GM20431 (cell line): ENCODE measurements around the gene YIF1B.

ENCODE experiments used
- in situ Hi-C: fragments of 300-500 bp; cut with MseI, MboI; formaldehyde crosslinking; loops from one replicate; pipeline ENCODE4 v1.15.0; 2020; ENCODE audit warnings: low sequenced_read_pairs; ENCODE audit not compliant: unreplicated experiment

The YIF1B gene

GRCh38 chr19:38335949-38336637, 20.3 kb upstream of the YIF1B start:
- in situ Hi-C loops, result loop anchor here (10.0 kb wide), 1 partner anchor 91 kb away; no protein-coding TSS in a partner anchor

GRCh38 chr19:38333245-38333644, 17.5 kb upstream of the YIF1B start:
- in situ Hi-C loops, result loop anchor here (10.0 kb wide), 1 partner anchor 88 kb away; no protein-coding TSS in a partner anchor

GRCh38 chr19:38331728-38332127, 16.0 kb upstream of the YIF1B start:
- in situ Hi-C loops, result loop anchor here (10.0 kb wide), 1 partner anchor 87 kb away; no protein-coding TSS in a partner anchor

- in situ Hi-C loops, result loop anchor here (10.0 kb wide), 2 partner anchors 85 to 435 kb away; no protein-coding TSS in a partner anchor
Measured at GRCh38 chr19:38329651-38330050, 13.9 kb upstream of the YIF1B start.

- in situ Hi-C loops, result loop anchor here (10.0 kb wide), 1 partner anchor 432 kb away; no protein-coding TSS in a partner anchor
Measured at GRCh38 chr19:38326591-38326990, 10.8 kb upstream of the YIF1B start.

GRCh38 chr19:38324431-38324830, 8.7 kb upstream of the YIF1B start:
- in situ Hi-C loops, result loop anchor here (10.0 kb wide), 1 partner anchor 430 kb away; no protein-coding TSS in a partner anchor

- in situ Hi-C loops, result loop anchor here (10.0 kb wide), 1 partner anchor 428 kb away; no protein-coding TSS in a partner anchor
Measured at GRCh38 chr19:38323291-38323690, 7.5 kb upstream of the YIF1B start.

GRCh38 chr19:38321646-38322196, 6.0 kb upstream of the YIF1B start:
- in situ Hi-C loops, result loop anchor here (10.0 kb wide), 1 partner anchor 427 kb away; no protein-coding TSS in a partner anchor

- in situ Hi-C loops, result loop anchor here (10.0 kb wide), 1 partner anchor 426 kb away; no protein-coding TSS in a partner anchor
Measured at GRCh38 chr19:38320969-38321339, 5.2 kb upstream of the YIF1B start.

- in situ Hi-C loops, result loop anchor here (10.0 kb wide), 1 partner anchor 425 kb away; no protein-coding TSS in a partner anchor
Measured at GRCh38 chr19:38319421-38320258, 3.9 kb upstream of the YIF1B start, which contains the start of gene KCNK6. KCNK6 (plus strand) TSS chr19:38319845; CDS start chr19:38319951, 106 bp downstream.

- in situ Hi-C loops, result no loop called here
Measured at GRCh38 chr19:38318660-38319059, 2.9 kb upstream of the YIF1B start.

- in situ Hi-C loops, result no loop called here
Measured at GRCh38 chr19:38317104-38317612, 1.4 kb upstream of the YIF1B start.

- in situ Hi-C loops, result no loop called here
Measured at GRCh38 chr19:38316477-38317067, 825 bp upstream of the YIF1B start.

GRCh38 chr19:38310986-38311385, 4.8 kb downstream of the YIF1B start:
- in situ Hi-C loops, result no loop called here

GRCh38 chr19:38310279-38310670, 5.5 kb downstream of the YIF1B start:
- in situ Hi-C loops, result no loop called here

GRCh38 chr19:38309615-38310278, 6.0 kb downstream of the YIF1B start:
- in situ Hi-C loops, result no loop called here

- in situ Hi-C loops, result no loop called here
Measured at GRCh38 chr19:38308926-38309614, 6.7 kb downstream of the YIF1B start.

- in situ Hi-C loops, result no loop called here
Measured at GRCh38 chr19:38308006-38308766, 7.6 kb downstream of the YIF1B start.
